MM.1S (cell line): ENCODE measurements around the gene STAB1.

Experiments
- CTCF ChIP-seq: fragments of 300-600 bp; sonication (generic); IDR thresholded peaks from 2 replicates; pipeline ENCODE4 v1.5.1; 2016; ENCODE audit warnings: antibody characterized with exemption, low read length, mixed read lengths
- EZH2 ChIP-seq: fragments of 300-600 bp; sonication (generic); optimal IDR thresholded peaks from 2 replicates; pipeline ENCODE3; 2017; ENCODE audit warnings: low read depth, mild to moderate bottlenecking, antibody characterized with exemption, low read length, mixed read lengths
- EZH2phosphoT487 ChIP-seq: fragments of 300-600 bp; sonication (generic); IDR thresholded peaks from 2 replicates; pipeline ENCODE4 v1.6.1; 2018; ENCODE audit warnings: antibody characterized with exemption, low read length

DNA sequence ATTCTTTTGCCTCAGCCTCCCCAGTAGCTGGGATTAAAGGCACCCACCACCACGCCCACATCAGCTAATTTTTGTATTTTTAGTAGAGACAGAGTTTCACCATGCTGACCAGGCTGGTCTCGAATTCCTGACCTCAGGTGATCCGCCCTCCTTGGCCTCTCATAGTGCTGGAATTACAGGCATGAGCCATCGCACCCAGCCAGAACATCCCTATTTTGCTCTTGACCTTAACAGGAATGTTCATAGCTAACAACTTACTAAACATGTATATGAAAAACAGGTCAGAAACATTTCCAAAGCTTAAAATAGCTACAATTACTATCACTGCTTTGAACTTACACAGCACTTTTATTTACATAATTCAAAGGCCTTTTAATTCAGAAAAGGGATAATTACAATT is 74.9 kb downstream of the STAB1 start:
- TF ChIP-seq CTCF (no peak), EZH2 (no peak), EZH2phosphoT487 (no peak)
